Stimulated activated CD4-positive, alpha-beta T cell treated with anti-CD3 and anti-CD28 coated beads, Interleukin-15, amount 100 ng/mL, for 1 hour (primary cell): ENCODE measurements around the gene SLX4IP.
"Not testable (repeated sequence)": the region's sequence is repeated elsewhere in the genome, so short reads cannot be mapped to it uniquely, and the experiment has no call there.

ENCODE experiments used
- DNase-seq, 2 donors: peaks; one replicate each; pipeline ENCODE4 v3.0.0-alpha.2; 2020; ENCODE audit warnings: low read depth in 1 of 2, low spot score in 1 of 2

The SLX4IP gene

DNA sequence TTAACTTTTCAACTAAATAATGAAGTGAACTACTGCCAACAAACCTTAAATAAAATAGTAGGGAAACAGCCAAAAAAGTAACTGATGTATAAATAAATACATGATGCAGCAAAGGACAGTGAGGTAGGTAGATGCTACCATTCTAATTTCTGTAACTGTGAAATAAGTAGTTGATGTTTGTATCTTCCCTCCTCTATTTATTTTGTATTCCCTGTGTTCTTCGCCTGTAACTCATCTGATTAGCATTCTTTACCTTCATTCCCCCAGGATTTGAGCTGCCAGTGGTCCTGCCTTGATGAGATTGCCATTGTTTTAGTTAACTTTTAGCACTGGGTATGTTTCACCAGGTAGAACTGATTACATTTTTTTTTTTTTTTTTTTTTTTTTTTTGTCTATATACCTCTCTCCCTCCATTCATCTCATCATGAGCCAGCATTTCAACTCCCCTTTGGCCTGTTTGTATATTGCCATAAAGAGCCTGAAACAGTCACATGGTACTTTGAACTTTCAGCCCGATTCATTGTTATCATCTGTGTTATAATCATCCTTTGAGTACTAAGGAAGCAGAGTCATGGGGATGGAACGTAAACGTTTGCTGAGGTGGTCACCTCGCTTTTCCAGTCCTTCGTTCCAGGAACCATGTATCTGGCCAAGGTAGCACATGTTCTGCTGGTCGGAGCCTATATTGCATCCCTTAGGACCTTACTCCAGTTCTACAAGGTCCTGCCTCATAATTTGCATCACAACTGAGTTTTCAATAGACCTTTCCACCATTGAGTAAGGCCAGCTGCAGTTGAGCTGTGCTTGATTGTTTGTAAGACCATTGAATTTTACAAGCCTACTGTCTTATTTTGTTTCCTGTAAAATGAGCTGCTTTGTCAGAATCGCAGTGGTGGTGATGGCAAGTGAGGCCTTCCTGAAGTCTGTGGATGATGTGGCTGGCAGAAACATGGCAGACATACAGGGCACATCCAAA lies 131.1 kb downstream of the SLX4IP start:
- DNase-seq = no peak

DNA sequence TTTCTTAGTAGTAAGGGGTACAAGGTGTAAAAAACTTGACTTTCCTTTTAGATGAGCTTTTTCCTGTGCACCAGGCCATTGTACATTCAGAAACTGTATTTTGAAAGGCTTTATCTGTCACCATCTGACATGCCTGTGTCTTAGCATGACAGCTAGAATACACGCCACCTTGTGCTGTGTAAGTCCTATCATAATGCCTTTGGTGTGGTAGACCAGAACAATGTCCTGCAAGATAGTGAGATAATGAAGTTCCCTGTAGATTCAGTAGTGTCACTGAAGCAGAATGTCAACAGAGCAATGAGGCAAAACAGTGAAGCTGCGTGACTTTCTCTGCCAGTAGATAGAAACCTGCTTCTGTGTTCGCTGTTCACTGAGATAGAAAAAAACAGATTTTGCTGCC lies 132.9 kb downstream of the SLX4IP start:
- DNase-seq = no peak

DNA sequence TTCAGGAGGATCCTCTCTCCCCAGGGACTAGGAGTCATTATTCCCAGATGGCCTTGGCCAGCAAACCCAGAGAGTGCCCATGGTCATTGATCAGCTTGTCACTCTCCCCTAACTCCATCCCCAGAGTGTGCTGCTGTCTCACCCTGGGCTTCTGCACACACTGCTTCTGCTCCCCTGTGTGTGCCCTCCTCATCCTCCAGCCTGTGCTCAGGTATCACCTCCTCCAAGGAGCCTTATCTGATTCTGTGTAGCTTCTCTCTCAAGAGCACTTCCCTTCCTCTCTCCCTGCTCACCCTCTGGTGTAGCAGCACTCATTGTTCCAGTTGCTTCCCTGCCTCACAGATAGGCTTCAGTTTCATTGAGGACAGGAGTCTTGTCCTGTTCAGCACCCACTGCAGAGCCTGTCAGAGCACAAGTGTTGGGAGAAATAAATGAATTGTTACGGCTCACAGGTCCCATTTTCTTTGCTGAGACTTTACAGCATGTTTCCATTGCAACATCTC lies 136.3 kb downstream of the SLX4IP start:
- no peak for DNase-seq

DNA sequence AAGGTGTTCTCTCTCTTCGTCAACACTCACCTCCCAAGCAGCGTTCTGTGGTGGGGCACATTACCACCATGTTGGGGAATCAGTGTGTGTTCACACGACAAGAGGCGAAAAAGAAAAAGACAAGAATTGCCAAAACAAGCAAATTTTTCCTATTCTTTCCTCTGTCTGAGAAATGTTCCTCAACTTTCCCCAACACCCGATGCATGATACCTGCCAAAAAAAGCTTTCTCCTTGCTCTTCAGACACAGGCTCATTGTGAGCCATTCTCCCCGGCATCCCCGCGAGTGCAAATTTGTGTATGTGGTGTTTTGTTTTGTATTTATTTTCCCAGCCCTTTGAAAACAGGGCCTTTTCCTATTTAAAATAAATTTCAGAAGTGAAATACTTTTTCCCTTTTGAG lies 137.7 kb downstream of the SLX4IP start:
- DNase-seq = no peak

DNA sequence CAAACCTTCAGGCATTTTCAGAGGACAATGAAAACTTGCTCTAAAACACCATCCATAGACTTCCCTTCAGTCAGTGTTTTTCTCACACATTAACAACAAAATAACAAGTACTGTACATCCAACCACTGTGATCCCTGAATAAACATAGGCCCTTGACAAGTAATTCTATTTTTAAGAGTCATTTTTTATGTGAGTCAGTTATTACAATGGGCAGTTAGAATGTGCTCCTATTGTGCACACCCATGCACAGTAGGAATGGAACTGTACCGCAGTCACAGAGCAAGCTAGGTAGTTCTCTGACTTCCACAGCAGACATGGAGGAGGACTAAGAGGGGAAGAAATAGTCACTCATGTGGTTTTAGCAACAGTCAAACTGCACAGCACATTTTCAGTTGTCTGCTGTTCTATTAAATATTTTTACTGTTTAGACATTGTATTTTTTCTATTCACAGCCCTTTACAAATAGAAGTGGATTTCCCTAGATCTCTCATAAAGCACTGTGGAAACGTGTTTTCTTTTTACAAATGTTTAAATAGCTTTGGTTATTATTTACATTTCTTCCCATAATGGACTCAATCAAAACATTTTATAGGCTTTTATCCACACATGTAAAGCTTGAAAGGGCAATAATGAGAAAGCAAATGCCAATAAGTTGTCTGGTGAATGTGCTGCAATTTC lies 138.3 kb downstream of the SLX4IP start:
- no peak for DNase-seq

DNA sequence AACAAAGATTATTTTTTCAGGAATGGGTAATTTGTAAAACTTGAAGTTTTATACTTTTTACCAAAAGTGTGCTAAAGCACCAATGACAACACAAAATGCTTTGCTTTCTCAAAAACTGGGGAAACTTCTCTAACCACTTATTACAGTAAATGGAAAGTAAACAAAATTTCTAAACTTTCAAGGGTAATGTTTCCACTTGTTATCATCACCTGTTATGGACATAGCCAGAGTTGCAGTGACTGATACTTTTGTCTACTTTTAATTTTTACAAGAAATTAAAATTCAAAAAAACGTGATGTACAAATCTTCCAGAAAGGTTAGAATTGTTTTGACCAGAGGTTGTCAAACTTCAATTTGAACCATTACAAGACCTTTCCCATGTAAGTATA lies 138.8 kb downstream of the SLX4IP start:
- no peak for DNase-seq

DNA sequence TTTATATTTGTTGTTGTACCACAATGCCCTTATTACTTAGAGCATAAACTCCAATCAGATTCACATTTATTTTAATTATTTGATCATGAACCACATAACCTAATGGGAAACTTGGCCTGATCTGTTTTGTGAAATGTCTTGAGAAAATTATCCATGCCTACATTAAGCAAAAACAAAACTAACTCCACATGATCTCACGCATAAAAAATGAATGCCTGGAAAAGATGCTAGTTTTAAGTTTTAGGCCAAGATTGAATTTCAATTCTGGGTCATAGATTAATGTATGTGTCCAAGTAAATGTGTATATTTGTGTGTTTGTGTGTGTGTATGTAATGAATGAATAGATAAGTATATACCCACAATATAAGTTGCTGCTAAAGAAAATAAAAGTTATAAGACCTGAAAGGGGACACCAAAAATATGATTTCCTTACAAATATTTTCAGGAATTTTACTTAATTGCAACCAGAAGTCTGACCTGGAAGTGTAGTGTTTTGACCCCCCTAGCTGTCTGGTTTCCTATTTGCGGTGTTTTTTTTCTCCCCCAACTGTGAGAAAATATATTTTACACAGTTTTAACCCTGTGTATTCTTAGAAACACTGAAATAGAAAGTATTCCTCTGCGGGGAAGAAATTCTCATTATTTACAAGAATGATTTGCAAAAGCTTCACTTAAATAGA lies 141.4 kb downstream of the SLX4IP start:
- no peak for DNase-seq

DNA sequence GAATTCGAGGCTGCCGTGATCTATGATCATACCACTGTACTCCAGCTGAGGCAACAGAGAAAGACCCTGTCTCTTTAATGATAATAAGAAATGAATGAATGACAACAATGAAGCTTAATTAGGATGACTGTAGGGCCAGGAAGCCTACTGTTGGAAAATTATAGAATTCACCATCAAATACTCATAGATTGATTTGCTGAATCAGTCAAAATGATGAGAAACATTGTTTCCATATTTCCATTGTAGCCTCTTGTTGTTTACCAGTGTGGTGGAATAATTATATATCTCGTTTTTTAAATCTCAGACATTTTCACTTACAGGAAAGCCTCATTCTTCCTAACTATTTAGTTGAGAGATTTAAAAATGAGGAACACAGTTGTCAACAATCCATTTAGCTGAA lies 142.5 kb downstream of the SLX4IP start:
- no peak for DNase-seq

DNA sequence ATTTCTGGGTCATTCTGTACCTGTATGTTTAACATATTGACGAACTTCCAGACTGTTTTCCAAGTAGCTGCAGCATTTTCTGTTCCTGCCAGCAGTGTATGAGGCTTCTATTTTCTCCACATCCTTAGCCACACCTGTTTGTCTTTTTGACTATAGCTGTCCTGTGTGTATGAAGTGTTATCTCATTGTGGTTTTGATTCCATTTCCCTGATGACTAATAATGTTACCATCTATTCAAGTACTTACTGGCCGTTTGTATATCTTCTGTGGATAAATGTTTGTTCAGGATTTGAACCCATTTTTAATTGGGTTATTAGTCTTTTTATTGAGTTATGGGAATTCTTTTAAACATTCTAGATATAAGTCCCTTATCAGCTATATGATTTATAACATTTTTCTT lies 143.5 kb downstream of the SLX4IP start:
- DNase-seq = no peak

DNA sequence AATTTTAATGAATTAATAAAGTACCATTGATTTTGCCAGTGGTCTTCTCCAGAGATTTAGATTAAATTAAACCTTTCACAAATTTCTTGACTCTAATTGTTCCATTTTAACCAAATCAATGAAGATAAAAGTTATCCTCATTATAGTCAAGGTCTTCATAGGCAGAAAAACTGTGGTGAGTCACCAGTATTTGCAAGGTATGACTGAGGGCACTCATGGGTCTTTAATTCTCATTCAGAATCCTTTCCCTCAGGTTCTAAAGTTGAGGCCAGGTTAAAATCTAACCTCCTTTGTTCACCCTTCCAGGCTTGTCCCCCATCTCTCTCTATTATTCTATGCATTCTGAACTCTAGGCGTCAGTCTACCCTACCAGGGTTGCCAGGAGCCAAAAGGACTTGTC lies 144.8 kb downstream of the SLX4IP start:
- no peak for DNase-seq

DNA sequence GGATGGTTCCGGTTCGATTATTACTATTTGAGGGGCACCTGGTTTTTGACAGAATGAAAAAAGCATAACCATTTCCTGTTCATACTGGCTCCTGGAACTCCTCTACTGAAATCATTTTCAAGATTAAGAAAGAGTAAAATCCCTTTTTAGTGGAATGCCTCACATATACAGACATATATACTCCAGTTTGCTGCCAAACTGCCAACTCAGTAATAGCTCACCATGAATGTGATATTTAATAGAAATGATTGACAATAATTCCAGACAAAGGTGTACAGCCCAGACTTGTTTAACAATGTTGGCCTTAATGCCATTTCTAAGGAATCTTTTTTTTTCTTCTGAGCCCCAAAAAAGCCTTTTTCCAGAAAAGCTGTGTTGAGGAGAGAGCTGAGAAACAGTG lies 145.6 kb downstream of the SLX4IP start:
- DNase-seq = no peak

DNA sequence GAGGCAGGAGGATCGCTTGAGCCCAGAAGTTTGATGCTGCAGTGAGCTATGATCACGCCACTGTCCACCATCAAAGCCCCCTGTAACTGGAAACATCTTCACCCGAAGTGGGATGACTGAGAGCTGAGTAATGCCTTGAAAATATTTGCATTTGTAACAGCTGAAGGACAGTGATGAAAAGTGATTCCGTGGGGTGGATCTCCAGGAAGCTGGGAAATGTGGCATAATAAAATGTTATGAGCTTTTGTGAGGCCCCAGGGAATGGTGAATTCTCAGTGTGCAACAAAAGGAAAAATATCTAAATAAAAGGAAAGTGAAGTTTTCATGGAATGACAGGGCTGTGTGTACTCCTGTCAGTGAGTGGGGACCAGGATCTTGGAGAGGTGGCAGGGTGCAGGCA lies 146.7 kb downstream of the SLX4IP start:
- no peak for DNase-seq

DNA sequence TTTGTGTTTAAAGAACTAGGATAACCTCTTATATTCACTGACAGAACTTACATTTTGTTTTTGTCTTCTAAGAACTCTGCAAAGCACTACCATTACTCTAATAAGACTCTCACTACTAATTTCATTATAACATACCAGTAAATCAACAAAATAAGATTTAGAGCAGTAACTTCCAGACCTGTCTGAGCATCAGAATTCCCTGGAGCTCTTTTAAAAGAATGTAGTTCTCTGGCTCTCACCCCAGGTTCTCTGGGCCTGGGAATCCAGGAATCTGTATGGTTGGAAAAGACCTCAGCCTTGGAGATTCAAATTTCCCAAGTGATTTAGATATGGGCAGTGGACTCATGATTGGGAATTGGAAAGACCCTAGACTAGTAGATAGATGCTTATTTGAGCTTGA lies 149.3 kb downstream of the SLX4IP start:
- no peak for DNase-seq

DNA sequence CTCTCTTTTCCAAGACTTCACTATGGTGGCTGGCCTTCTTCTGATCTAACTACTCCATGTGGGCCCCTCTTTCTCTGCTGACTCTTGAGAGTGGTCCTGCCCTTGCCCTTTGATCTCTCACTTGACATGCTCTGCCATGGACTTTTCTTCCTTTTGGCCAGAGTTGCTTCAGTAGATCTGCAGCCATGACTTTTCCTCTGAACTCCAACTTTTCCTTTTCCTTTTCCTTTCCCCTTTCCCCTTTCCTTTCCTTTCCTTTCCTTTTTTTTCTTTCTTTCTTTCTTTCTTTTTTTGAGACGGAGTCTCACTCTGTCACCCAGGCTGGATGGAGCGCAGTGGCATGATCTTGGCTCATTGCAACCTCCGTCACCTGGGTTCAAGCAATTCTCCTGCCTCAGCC lies 150.2 kb downstream of the SLX4IP start:
- no peak for DNase-seq

DNA sequence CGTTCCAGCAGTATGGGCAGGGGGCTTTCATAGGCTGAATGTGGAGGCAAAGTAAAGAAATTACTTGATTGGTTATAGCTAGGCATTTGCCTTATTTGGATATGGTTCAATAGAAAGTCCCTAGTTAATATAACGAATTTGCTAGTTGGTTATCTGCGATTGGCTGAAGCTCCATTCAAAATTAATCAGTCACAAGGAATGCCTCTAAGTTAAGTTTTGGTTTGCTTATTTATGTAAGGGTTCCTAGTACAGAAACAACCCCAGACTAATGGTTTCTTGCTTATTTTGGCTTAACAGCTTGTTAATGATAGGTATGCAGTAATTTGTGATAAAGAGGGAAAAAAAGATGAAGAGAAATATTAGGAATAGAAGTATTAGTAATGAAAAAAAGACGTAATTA lies 151.2 kb downstream of the SLX4IP start:
- DNase-seq = no peak

DNA sequence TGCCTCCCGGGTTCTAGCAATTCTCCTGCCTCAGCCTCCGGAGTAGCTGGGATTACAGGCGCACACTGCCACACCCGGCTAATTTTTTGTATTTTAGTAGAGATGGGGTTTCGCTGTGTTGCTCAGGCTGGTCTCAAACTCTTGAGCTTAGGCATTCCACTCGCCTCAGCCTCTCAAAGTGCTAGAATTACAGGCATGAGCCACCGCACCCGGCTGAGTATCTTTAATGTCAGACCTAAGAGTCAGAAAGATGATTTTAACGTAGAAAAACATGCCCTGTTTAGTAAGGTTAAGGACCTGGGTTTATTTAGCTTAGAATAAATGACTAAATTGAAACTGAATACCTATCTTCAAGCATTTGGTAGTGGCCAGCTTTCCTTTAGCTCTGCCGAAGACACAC lies 155.3 kb downstream of the SLX4IP start:
- not testable (repeated sequence) for DNase-seq

DNA sequence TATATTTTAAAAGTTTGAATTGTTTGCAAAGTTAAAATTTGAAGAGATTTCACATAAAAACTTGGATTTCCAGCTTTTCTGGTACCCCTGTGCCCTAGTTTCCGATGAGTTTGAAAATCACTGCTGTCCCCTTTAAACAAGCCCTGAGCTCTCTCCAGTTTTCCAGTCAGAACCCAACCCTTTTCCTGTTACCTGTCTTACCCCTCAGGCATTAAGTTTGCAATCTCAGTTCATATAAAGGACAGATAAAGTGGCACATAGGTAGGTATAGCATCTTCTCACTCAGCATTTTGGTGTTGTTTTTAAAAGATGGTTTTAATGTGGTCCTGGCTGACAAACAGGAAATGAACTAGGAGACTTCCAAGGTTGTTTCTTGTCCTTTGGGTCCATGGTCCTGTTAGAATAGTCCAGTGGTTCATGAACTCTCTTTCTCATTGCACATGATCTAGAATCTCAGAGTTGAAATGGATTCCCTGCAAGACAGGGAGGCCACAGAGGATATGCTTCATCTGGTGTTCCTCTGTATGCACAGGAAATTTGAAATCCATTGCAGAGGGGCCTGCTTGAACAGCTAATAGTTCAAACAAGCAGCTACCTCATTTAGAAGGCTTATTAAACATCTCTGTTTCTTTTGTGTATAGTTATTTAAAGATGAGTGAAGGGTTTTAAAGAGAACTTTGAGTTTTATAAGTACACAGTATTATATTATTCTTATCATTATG lies 156.0 kb downstream of the SLX4IP start:
- DNase-seq = no peak

DNA sequence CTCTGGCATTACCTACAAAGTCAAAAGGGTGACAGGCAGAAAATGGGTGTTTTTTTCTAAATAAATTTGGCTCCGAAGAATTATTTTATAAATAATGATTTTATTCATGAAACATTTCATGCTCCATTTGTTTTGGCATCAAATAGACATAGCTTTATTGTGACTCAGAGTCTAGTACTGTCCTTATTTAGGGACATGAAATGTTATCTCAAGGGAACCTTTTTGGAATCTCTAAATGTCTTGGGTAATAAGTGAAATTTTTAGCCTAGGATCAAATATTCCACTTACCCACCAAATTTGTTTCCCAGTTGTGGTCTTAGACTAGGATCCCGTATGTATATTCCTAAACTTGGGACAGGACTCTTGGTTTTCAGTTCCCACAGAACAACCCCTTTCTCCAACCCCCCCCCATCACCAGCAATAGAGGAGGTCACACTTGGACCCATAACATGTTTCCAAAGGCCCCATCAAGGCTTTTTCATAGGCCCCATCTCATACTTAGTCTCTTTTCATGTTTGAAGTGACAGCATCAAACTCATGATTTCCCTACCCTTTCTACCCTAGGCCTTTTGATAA lies 156.9 kb downstream of the SLX4IP start:
- no peak for DNase-seq

DNA sequence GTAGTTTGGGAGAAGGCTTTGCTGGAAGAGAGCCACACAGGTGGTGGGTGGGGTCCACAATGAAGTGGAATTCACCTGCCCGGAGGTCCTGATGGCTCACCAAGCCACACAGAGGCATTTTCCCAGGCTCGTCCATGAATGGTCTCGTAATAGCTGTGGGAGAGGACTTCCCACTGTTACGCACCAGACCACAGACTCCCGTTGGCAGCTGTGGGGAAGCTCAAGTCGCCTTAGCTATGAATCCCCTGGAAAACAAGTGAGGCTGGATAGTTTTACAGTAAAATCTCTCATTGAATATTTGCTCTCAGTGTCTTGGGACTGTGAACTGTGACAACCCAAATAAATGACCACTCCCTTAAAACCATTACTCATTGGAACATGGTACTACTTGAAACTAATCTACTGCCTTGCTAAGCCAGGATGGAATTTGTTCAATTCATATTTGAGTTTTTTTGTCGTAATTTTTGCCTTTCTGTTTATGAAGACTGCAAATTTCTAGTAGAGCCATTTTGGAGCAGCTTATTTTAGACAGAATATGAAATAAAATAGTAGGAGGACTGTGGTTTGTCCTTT lies 159.3 kb downstream of the SLX4IP start:
- DNase-seq = no peak

DNA sequence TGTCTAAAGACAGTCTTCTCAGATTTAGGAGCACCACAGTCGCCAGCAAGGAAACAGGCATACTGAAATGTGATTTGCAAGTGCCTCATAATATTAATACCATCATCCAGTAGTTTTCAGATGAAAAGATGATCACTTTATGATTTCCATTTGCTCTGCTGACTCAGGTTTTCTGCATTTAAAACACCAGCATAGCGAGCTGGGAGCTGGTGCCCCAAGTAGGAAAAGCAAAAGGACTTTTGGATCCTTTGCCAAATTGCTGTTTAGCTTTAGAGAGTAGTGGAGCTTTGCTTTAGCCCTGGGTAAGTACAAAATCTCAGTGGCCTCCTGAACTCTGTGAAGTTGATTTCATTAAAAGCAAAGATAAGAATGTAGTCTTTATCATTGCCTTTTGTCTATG lies 160.2 kb downstream of the SLX4IP start:
- DNase-seq = no peak
